ENCODE data around the gene CYB5R3.
"Not testable (repeated sequence)": the region's sequence is repeated elsewhere in the genome, so short reads cannot be mapped to it uniquely, and the experiment has no call there.

The CYB5R3 gene

DNA sequence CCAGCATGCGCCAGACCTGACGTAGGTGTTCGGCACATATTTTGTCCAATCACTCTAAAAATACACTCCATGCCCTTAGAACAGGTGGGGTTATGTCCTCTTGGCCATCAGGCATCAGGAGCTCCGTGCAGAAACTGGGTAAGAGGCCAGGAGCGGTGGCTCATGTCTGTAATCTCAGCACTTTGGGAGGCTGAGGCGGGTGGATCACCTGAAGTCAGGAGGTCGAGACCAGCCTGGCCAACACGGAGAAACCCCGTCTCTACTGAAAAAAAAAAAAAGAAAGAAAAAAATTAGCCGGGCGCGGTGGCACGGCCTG, 33.4 kb downstream of the CYB5R3 start:
- H3K9me3 ChIP-seq (ENCODE audit: control insufficient read depth in 5 of 5, low read length in 5 of 5); H3K27me3 ChIP-seq (ENCODE audit: control insufficient read depth in 5 of 5, insufficient read depth in 4 of 5, low read length in 5 of 5): not testable (repeated sequence)
- peak overlapping the region; percentile 35 to 89 (median 79) for H3K4me3 ChIP-seq (ENCODE audit: low read depth in 1 of 5, low read length in 5 of 5)
- H3K36me3 ChIP-seq (ENCODE audit: control insufficient read depth in 5 of 5, insufficient read depth in 5 of 5, low read length in 5 of 5) = peaks cover 0 to 25% (median 20%) of the 10 kb centered on the region in 5 donors
- peak overlapping the region; percentile 95 for H3K27ac ChIP-seq (ENCODE audit: low read depth, low read length)
- H3K9ac ChIP-seq (ENCODE audit: low read length in 5 of 5) = peak overlapping the region in 4 of 5 donors; percentile 77 to 96 (median 94)
- H3K4me1 ChIP-seq (ENCODE audit: control insufficient read depth in 5 of 5, insufficient read depth in 5 of 5, low read length in 5 of 5) = peaks cover 9 to 52% (median 43%) of the 10 kb centered on the region in 5 donors

DNA sequence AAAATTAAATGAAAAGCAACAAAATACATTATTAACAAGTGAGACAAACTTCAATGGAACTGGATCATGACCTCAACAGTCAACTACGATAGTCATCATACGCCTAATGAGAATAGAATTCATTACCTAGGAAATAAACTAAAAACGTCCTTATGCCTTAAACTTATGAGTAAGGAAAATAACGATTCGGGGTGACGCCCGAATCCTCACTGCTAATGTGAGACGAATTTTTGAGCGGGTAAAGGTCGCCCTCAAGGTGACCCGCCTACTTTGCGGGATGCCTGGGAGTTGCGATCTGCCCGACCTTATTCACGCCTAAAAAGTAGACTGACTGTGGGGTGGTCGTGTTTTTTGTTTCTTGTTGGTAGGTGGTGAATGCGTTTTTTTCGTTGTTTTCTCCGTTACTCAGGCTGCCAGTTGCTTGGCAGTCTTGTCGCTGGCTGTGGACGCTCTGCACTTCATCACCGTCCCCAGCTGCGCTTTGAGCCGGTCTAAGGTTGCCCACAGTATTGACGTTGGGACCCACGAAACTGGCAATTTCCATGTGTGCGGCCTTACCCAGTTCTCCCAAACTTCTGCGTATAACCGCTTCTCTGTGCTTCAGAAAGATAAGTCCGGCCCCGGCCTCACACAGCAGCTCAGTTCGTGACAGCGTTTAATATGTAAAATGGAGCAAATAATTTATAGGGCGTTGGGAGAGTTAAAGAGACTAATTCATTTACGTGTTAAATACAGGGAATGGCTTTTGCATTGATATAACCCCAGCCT, 33.9 kb downstream of the CYB5R3 start:
- peaks cover 9 to 57% (median 47%) of the 10 kb centered on the region in 5 donors for H3K4me1 ChIP-seq (ENCODE audit: control insufficient read depth in 5 of 5, insufficient read depth in 5 of 5, low read length in 5 of 5)

DNA sequence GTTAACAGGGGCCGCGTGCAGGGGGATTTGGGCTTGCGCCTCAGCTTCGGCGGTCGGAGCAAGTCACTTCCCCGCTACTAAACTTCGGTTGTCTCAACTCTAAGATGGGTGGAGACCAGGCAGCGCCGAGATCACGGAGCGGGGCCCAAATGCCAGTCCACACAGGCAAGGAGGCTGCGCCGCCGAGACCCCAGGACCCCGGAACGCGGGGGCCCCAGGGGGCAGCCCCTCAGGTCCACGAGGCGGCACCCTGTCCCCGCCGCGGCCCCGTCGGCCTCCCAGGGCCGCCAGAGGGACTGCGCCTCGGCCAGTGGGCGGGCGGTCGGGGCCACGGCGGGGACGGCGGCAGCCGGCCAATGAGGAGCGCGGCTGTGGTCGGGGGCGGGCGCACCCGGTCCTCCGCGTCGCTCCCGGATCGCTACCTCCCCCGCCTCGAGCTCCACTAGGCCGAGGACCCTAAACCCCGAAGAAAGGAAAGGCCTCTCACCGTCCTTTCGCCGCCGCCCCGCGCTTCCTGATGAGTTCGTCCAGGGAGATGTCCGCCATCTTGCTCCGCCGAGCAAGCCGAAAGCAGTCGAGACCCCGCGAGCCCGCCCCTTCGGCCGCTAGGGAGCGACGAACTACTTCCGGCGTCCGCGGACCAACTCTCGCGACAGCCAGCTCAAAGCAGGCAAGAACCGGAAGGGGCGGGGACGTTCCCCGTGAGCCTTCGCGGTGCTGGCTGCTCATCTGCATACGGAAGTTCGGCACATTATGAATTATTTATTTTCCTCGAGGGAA, 34.7 kb downstream of the CYB5R3 start, which contains the start of gene POLDIP3:
Gene POLDIP3, minus strand, starts transcription at position 572 of the 780 bp plus-strand sequence. Its CDS starts 26 bp downstream, at position 546.
- peaks cover 0 to 14% (median 13%) of the 10 kb centered on the region in 5 donors for H3K36me3 ChIP-seq (ENCODE audit: control insufficient read depth in 5 of 5, insufficient read depth in 5 of 5, low read length in 5 of 5)

More for the DNA sequence above, 33.9 kb downstream of the CYB5R3 start:
- Histone ChIP-seq H3K9ac (ENCODE audit: low read length in 5 of 5) (peak overlapping the region; percentile 76 to 96 (median 93)), H3K9me3 (ENCODE audit: control insufficient read depth in 5 of 5, low read length in 5 of 5) (peaks cover 0 to 2% (median 0%) of the 10 kb centered on the region in 5 donors), H3K27ac (ENCODE audit: low read depth, low read length) (peak overlapping the region; percentile 95), H3K4me3 (ENCODE audit: low read depth in 1 of 5, low read length in 5 of 5) (peak overlapping the region; percentile 35 to 89 (median 81)), H3K27me3 (ENCODE audit: control insufficient read depth in 5 of 5, insufficient read depth in 4 of 5, low read length in 5 of 5) (peaks cover 0 to 3% (median 0%) of the 10 kb centered on the region in 5 donors), H3K36me3 (ENCODE audit: control insufficient read depth in 5 of 5, insufficient read depth in 5 of 5, low read length in 5 of 5) (peaks cover 0 to 22% (median 20%) of the 10 kb centered on the region in 5 donors)

DNA sequence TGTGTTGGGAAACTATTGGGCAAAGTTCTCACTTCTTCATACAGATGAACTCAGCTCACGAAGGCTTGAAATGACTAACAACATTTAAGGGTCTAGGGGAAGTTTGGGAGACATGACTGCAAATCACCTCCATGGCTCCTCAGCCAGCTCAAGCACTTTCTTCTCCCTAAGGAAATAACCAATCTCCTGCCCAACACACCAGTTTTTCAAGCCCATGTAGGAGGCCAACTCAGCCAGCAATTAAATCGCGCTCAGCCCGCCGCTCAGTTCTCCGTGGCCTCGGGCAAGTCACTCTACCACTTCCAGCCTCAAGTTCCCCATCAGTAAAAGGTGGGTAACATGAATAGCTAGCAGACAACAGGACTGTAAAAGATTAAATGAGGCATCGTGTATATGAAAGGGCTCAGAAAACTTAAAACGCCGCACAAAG, 35.3 kb downstream of the CYB5R3 start:
- H3K27ac ChIP-seq (ENCODE audit: low read depth, low read length) = peak overlapping the region; percentile 95
- peaks cover 0 to 2% (median 0%) of the 10 kb centered on the region in 5 donors for H3K9me3 ChIP-seq (ENCODE audit: control insufficient read depth in 5 of 5, low read length in 5 of 5)
- H3K27me3 ChIP-seq (ENCODE audit: control insufficient read depth in 5 of 5, insufficient read depth in 4 of 5, low read length in 5 of 5) = peaks cover 0 to 3% (median 0%) of the 10 kb centered on the region in 5 donors
- peak overlapping the region; percentile 81 to 96 (median 93) for H3K9ac ChIP-seq (ENCODE audit: low read length in 5 of 5)
- peak overlapping the region; percentile 79 to 90 (median 84) for H3K4me3 ChIP-seq (ENCODE audit: low read depth in 1 of 5, low read length in 5 of 5)
- H3K36me3 ChIP-seq (ENCODE audit: control insufficient read depth in 5 of 5, insufficient read depth in 5 of 5, low read length in 5 of 5) = peaks cover 0 to 11% (median 6%) of the 10 kb centered on the region in 5 donors
- H3K4me1 ChIP-seq (ENCODE audit: control insufficient read depth in 5 of 5, insufficient read depth in 5 of 5, low read length in 5 of 5) = peaks cover 9 to 69% (median 53%) of the 10 kb centered on the region in 5 donors

More for the DNA sequence above, 34.7 kb downstream of the CYB5R3 start, which contains the start of gene POLDIP3:
- peak within 1 kb of the TSS; percentile 95 for H3K27ac ChIP-seq (ENCODE audit: low read depth, low read length)
- peaks cover 9 to 65% (median 51%) of the 10 kb centered on the region in 5 donors for H3K4me1 ChIP-seq (ENCODE audit: control insufficient read depth in 5 of 5, insufficient read depth in 5 of 5, low read length in 5 of 5)
- H3K9me3 ChIP-seq (ENCODE audit: control insufficient read depth in 5 of 5, low read length in 5 of 5) = peaks cover 0 to 2% (median 0%) of the 10 kb centered on the region in 5 donors
- H3K9ac ChIP-seq (ENCODE audit: low read length in 5 of 5) = peak within 1 kb of the TSS; percentile 81 to 96 (median 93)
- H3K4me3 ChIP-seq (ENCODE audit: low read depth in 1 of 5, low read length in 5 of 5) = peak within 1 kb of the TSS; percentile 79 to 90 (median 84)
- H3K27me3 ChIP-seq (ENCODE audit: control insufficient read depth in 5 of 5, insufficient read depth in 4 of 5, low read length in 5 of 5) = peaks cover 0 to 3% (median 0%) of the 10 kb centered on the region in 5 donors

DNA sequence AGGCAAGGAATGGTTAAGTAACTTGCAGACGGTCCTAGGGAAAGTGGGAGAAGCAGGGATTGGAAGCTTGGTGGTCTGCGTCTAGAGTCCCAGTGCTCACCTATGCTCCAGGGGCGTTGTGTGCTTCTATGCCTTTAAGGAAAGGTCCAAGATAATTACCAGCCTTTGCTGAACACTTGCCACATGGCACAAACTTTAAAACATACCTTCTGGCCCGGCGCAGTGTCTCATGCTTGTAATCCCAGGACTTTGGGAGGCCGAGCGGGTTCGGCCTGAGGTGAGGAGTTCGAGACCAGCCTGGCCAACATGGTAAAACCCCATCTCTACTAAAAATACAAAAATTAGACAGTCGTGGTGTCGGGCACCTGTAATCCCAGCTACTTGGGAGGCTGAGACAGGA, 36.9 kb downstream of the CYB5R3 start:
- H3K9ac ChIP-seq (ENCODE audit: low read length in 5 of 5) = peak overlapping the region in 2 of 5 donors; percentile 2 to 60
- H3K36me3 ChIP-seq (ENCODE audit: control insufficient read depth in 5 of 5, insufficient read depth in 5 of 5, low read length in 5 of 5) = peaks cover 0 to 12% (median 8%) of the 10 kb centered on the region in 5 donors
- H3K9me3 ChIP-seq (ENCODE audit: control insufficient read depth in 5 of 5, low read length in 5 of 5) = peaks cover 0 to 2% (median 0%) of the 10 kb centered on the region in 5 donors
- H3K27ac ChIP-seq (ENCODE audit: low read depth, low read length) = no peak overlapping the region
- H3K27me3 ChIP-seq (ENCODE audit: control insufficient read depth in 5 of 5, insufficient read depth in 4 of 5, low read length in 5 of 5) = peaks cover 0 to 3% (median 0%) of the 10 kb centered on the region in 5 donors
- no peak overlapping the region for H3K4me3 ChIP-seq (ENCODE audit: low read depth in 1 of 5, low read length in 5 of 5)
- peaks cover 10 to 68% (median 56%) of the 10 kb centered on the region in 5 donors for H3K4me1 ChIP-seq (ENCODE audit: control insufficient read depth in 5 of 5, insufficient read depth in 5 of 5, low read length in 5 of 5)

DNA sequence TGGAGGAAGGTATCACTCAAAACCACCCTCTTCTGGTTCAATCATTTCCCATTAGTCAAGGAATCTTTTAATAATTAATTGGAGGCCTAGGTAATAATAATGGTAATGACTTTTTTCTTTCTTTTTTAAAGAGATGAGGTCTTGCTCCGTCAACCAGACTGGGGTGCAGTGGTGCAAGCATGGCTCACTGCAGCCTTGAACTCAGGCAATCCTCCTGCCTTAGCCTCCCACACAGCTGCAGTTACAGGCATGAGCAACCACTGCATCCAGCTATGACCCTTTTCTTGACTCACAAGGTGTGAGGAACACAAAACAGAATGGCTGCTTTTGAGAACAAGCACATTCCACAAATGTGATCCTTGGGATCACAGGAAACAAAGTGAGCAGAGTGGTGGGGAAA, 38.1 kb downstream of the CYB5R3 start:
- peaks cover 7 to 58% (median 50%) of the 10 kb centered on the region in 5 donors for H3K4me1 ChIP-seq (ENCODE audit: control insufficient read depth in 5 of 5, insufficient read depth in 5 of 5, low read length in 5 of 5)
- no peak overlapping the region for H3K27ac ChIP-seq (ENCODE audit: low read depth, low read length)
- H3K9ac ChIP-seq (ENCODE audit: low read length in 5 of 5) = no peak overlapping the region

DNA sequence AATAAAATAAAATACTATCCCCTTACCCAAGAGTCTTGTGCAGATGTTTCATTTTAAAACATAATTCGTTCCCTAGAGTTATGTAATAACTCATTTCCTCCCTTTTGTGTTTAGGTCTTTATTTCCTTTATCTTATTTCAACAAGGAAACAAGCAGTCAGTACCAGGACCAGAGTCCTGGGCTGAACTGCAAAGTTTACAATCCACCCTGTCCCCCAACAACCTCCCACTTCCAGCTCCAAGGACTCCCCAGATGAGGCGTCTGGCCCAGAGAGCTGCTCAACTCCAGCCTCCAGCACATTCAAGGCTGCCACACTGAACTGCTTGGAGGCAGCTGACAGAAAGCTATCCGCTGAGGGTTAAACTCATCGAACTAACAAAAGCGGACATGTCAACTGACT, 39.0 kb downstream of the CYB5R3 start:
- H3K27me3 ChIP-seq (ENCODE audit: control insufficient read depth in 5 of 5, insufficient read depth in 4 of 5, low read length in 5 of 5) = no peaks in the 10 kb centered on the region
- peaks cover 7 to 49% (median 43%) of the 10 kb centered on the region in 5 donors for H3K4me1 ChIP-seq (ENCODE audit: control insufficient read depth in 5 of 5, insufficient read depth in 5 of 5, low read length in 5 of 5)
- H3K4me3 ChIP-seq (ENCODE audit: low read depth in 1 of 5, low read length in 5 of 5) = no peak overlapping the region
- H3K36me3 ChIP-seq (ENCODE audit: control insufficient read depth in 5 of 5, insufficient read depth in 5 of 5, low read length in 5 of 5) = peaks cover 0 to 17% (median 11%) of the 10 kb centered on the region in 5 donors
- H3K9me3 ChIP-seq (ENCODE audit: control insufficient read depth in 5 of 5, low read length in 5 of 5) = no peaks in the 10 kb centered on the region
- H3K9ac ChIP-seq (ENCODE audit: low read length in 5 of 5) = peak overlapping the region in 2 of 5 donors; percentile 46
- H3K27ac ChIP-seq (ENCODE audit: low read depth, low read length) = no peak overlapping the region

More for the DNA sequence above, 38.1 kb downstream of the CYB5R3 start:
- Histone ChIP-seq H3K4me3 (ENCODE audit: low read depth in 1 of 5, low read length in 5 of 5) (no peak overlapping the region), H3K9me3 (ENCODE audit: control insufficient read depth in 5 of 5, low read length in 5 of 5) (no peaks in the 10 kb centered on the region), H3K36me3 (ENCODE audit: control insufficient read depth in 5 of 5, insufficient read depth in 5 of 5, low read length in 5 of 5) (peaks cover 0 to 12% (median 8%) of the 10 kb centered on the region in 5 donors), H3K27me3 (ENCODE audit: control insufficient read depth in 5 of 5, insufficient read depth in 4 of 5, low read length in 5 of 5) (no peaks in the 10 kb centered on the region)

DNA sequence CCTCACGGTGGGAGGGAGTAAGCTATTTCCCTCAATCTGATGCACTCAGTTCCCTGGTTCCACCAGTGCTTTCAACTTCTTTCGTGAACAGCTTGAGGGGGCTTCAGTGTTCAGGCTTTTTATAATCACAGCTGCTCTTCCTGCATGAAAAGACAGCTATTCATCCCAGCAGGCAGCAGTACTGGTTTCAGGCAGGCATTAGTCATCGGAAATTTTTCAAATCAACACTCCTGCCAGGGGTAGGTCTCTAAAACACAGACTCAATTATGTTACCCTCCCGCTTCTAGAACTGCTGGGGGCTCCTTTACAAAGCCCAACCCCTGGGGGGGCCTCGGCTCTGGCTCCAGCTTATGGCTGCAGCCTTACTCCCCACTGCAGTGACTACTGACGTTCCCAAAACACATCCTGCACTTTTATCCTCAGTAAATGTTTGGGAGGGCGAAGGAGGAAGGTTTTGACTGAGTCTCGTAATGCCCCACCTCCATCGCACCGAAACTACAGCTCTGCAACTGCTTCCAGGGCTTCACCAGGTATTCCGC, 40.3 kb downstream of the CYB5R3 start:
- H3K27me3 ChIP-seq (ENCODE audit: control insufficient read depth in 5 of 5, insufficient read depth in 4 of 5, low read length in 5 of 5) = no peaks in the 10 kb centered on the region
- H3K36me3 ChIP-seq (ENCODE audit: control insufficient read depth in 5 of 5, insufficient read depth in 5 of 5, low read length in 5 of 5) = peaks cover 0 to 23% (median 12%) of the 10 kb centered on the region in 5 donors
- no peak overlapping the region for H3K4me3 ChIP-seq (ENCODE audit: low read depth in 1 of 5, low read length in 5 of 5)
- peak overlapping the region in 1 of 5 donors; percentile 49 for H3K9ac ChIP-seq (ENCODE audit: low read length in 5 of 5)
- H3K4me1 ChIP-seq (ENCODE audit: control insufficient read depth in 5 of 5, insufficient read depth in 5 of 5, low read length in 5 of 5) = peaks cover 7 to 54% (median 48%) of the 10 kb centered on the region in 5 donors
- H3K9me3 ChIP-seq (ENCODE audit: control insufficient read depth in 5 of 5, low read length in 5 of 5) = no peaks in the 10 kb centered on the region
- H3K27ac ChIP-seq (ENCODE audit: low read depth, low read length) = no peak overlapping the region

DNA sequence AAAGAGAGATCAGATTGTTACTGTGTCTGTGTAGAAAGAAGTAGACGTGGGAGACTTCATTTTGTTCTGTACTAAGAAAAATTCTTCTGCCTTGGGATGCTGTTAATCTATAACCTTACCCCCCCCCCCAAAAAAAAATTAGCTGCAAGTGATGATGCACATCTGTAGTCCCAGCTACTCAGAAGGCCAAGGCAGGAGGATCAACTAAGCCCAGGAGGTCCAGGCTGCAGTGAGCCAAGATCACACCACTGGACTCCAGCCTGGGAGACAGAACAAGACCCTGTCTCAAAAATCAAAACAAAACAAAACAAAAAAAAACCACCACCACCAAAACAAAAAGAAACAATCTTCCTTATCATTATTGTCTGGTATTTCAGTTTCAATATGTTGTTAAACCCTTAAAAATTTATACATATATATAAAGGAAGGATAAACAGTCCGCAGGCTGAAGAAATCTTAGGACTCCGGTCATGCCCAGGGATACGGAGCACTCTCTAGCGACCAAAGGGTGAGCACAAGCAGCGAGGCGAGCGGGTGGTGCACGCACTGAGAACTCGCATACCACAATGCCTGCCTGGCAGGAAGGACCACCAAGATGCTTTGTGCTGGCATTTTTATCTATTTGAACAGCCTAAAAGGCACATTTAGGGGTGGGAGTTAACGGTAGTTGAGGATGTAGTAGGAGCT, 40.9 kb downstream of the CYB5R3 start:
- H3K4me3 ChIP-seq (ENCODE audit: low read depth in 1 of 5, low read length in 5 of 5) = no peak overlapping the region
- H3K9ac ChIP-seq (ENCODE audit: low read length in 5 of 5) = peak overlapping the region in 1 of 5 donors; percentile 49
- peaks cover 7 to 48% (median 42%) of the 10 kb centered on the region in 5 donors for H3K4me1 ChIP-seq (ENCODE audit: control insufficient read depth in 5 of 5, insufficient read depth in 5 of 5, low read length in 5 of 5)
- peaks cover 0 to 27% (median 13%) of the 10 kb centered on the region in 5 donors for H3K36me3 ChIP-seq (ENCODE audit: control insufficient read depth in 5 of 5, insufficient read depth in 5 of 5, low read length in 5 of 5)
- H3K9me3 ChIP-seq (ENCODE audit: control insufficient read depth in 5 of 5, low read length in 5 of 5) = no peaks in the 10 kb centered on the region
- no peaks in the 10 kb centered on the region for H3K27me3 ChIP-seq (ENCODE audit: control insufficient read depth in 5 of 5, insufficient read depth in 4 of 5, low read length in 5 of 5)
- no peak overlapping the region for H3K27ac ChIP-seq (ENCODE audit: low read depth, low read length)

All from subcutaneous abdominal adipose tissue (tissue), 5 donors.